HepG2 (cell line): ENCODE measurements around the gene RBM6. TPM values are rescaled to one million over a fixed set of nuclear protein-coding genes. Genes with fewer than 3 reads are reported as not detected.

Source experiments
- ATF2 ChIP-seq: sonication (generic); formaldehyde crosslinking; IDR thresholded peaks from 2 replicates; pipeline ENCODE4 v1.4.0; 2020; ENCODE audit warnings: missing genetic modification reagents
- ATM ChIP-seq: fragments of 450-650 bp; IDR thresholded peaks from 2 replicates; pipeline ENCODE4 v1.7.1; 2017; ENCODE audit warnings: mild to moderate bottlenecking, borderline replicate concordance
- ATRX ChIP-seq: sonication (generic); formaldehyde crosslinking; IDR thresholded peaks from 2 replicates; pipeline ENCODE4 v1.4.0; 2020; ENCODE audit warnings: missing genetic modification reagents, borderline replicate concordance
- CHCHD3 ChIP-seq: sonication (generic); formaldehyde crosslinking; IDR thresholded peaks from 2 replicates; pipeline ENCODE4 v1.8.0; 2022; ENCODE audit warnings: mild to moderate bottlenecking, missing genetic modification reagents, moderate library complexity
- FOXM1 ChIP-seq: sonication (generic); formaldehyde crosslinking; IDR thresholded peaks from 2 replicates; pipeline ENCODE4 v1.5.0; 2020; ENCODE audit warnings: missing genetic modification reagents
- KDM4B ChIP-seq: sonication (generic); formaldehyde crosslinking; IDR thresholded peaks from 2 replicates; pipeline ENCODE4 v1.4.0; 2020; ENCODE audit warnings: missing genetic modification reagents
- KIAA2018 ChIP-seq: sonication (generic); formaldehyde crosslinking; IDR thresholded peaks from 2 replicates; pipeline ENCODE4 v1.5.0; 2020; ENCODE audit warnings: mild to moderate bottlenecking, missing genetic modification reagents, borderline replicate concordance
- MAFF ChIP-seq: IDR thresholded peaks from 2 replicates; pipeline ENCODE4 v1.6.1; 2011; ENCODE audit warnings: low read depth, low read length, improper control_type of control experiment
- RFX1 ChIP-seq: fragments of 450-650 bp; IDR thresholded peaks from 2 replicates; pipeline ENCODE4 v1.6.1; 2017
- SMC3 ChIP-seq: IDR thresholded peaks from 2 replicates; pipeline ENCODE4 v1.6.1; 2011; ENCODE audit warnings: low read length, improper control_type of control experiment
- SNAI1 ChIP-seq: sonication (generic); formaldehyde crosslinking; IDR thresholded peaks from 2 replicates; pipeline ENCODE4 v1.5.0; 2020; ENCODE audit warnings: mild to moderate bottlenecking, missing genetic modification reagents, borderline replicate concordance
- SP1 ChIP-seq, 2 experiments: fragments of 450-650 bp in 1 of 2; sonication (generic) in 1 of 2; formaldehyde crosslinking in 1 of 2; IDR thresholded peaks; 2 replicates each; pipeline versions ENCODE4 v1.4.0 to v1.6.1; 2016 to 2020; ENCODE audit warnings: missing genetic modification reagents in 1 of 2
- ZC3H13 ChIP-seq: sonication (generic); formaldehyde crosslinking; IDR thresholded peaks from 2 replicates; pipeline ENCODE4 v1.8.1; 2023; ENCODE audit warnings: mild to moderate bottlenecking, missing genetic modification reagents, moderate library complexity
- ZFP36L1 ChIP-seq: sonication (generic); formaldehyde crosslinking; IDR thresholded peaks from 2 replicates; pipeline ENCODE4 v1.8.0; 2022; ENCODE audit warnings: mild to moderate bottlenecking, missing genetic modification reagents, moderate library complexity
- ZNF20 ChIP-seq: sonication (generic); formaldehyde crosslinking; IDR thresholded peaks from 2 replicates; pipeline ENCODE4 v1.4.0; 2020; ENCODE audit warnings: mild to moderate bottlenecking, moderate library complexity, missing genetic modification reagents
- ZNF317 ChIP-seq: sonication (generic); formaldehyde crosslinking; IDR thresholded peaks from 2 replicates; pipeline ENCODE4 v1.5.0; 2020; ENCODE audit warnings: mild to moderate bottlenecking, missing genetic modification reagents
- ZNF776 ChIP-seq: sonication (generic); formaldehyde crosslinking; IDR thresholded peaks from 2 replicates; pipeline ENCODE4 v1.4.0; 2020; ENCODE audit warnings: mild to moderate bottlenecking, missing genetic modification reagents
- ZNF782 ChIP-seq: sonication (generic); formaldehyde crosslinking; IDR thresholded peaks from 2 replicates; pipeline ENCODE4 v1.4.0; 2020; ENCODE audit warnings: missing genetic modification reagents, mild to moderate bottlenecking, borderline replicate concordance
- ZNF878 ChIP-seq: sonication (generic); formaldehyde crosslinking; IDR thresholded peaks from 2 replicates; pipeline ENCODE4 v1.8.1; 2023; ENCODE audit warnings: mild to moderate bottlenecking, missing genetic modification reagents, moderate library complexity
- polyA plus RNA-seq, 8 experiments: library from polyadenylated mRNA; depleted of rRNA in 3 of 8; stranded (reverse) in 7 of 8; unstranded in 1 of 8; fragments of >200 nt; fragmentation: Illumina TruSeq in 4 of 8; extraction: Trizol in 4 of 8; gene quantifications; 2 replicates each; pipeline versions ENCODE4 v1.2.1 to v1.2.3, GENCODE V29; 2011 to 2016; ENCODE audit warnings: low read depth in 4 of 8, missing spikeins in 1 of 8, mixed read lengths in 1 of 8; ENCODE audit not compliant: insufficient read depth in 1 of 8
- total RNA-seq, 5 experiments: library from RNA; depleted of rRNA; stranded (reverse); fragments of >200 nt; fragmentation: Illumina TruSeq; extraction: Trizol; gene quantifications; 2 replicates each; pipeline ENCODE4 v1.2.3, GENCODE V29; 2016; ENCODE audit warnings: low read depth in 1 of 5
- TF ChIP-seq, protein P1 (sequence below): IDR thresholded peaks from 2 replicates; pipeline ENCODE4 v1.6.1; 2016; ENCODE audit warnings: missing compliant biosample characterization, missing genetic modification reagents, borderline replicate concordance

RBM6 gene
- total and polyA plus RNA-seq, 2 of the 13 experiments (the other 11 are each of a cell fraction or from before 2014, with no cell fraction given) = 72.7 to 86.1 TPM

GRCh38 chr3:49939858-49940666 is at the start of gene RBM6 (continued):
- TF ChIP-seq FOXM1 (CRISPR knock-in tag) = no peak
- no peak for TF ChIP-seq SP1 (IDR thresholded peaks at IDR 0.05)
- TF ChIP-seq SP1 (CRISPR knock-in tag; IDR thresholded peaks at IDR 0.05) = peak; percentile 91
- TF ChIP-seq ATM = no peak
- no peak for TF ChIP-seq ATRX (CRISPR knock-in tag)
- TF ChIP-seq ZNF878 = no peak
- TF ChIP-seq SNAI1 = peak; percentile 94
- peak; percentile 77 for TF ChIP-seq ZNF317 (CRISPR knock-in tag)
- peak; percentile 71; the same call in 1 of the 2 replicates for TF ChIP-seq ZFP36L1
- no peak for TF ChIP-seq ZNF782
- TF ChIP-seq MAFF = no peak
- no peak; the same call in 1 of the 2 replicates for TF ChIP-seq KDM4B (CRISPR knock-in tag)
- peak; percentile 88; the same call in 1 of the 2 replicates for TF ChIP-seq KIAA2018
- TF ChIP-seq, protein P1, sequence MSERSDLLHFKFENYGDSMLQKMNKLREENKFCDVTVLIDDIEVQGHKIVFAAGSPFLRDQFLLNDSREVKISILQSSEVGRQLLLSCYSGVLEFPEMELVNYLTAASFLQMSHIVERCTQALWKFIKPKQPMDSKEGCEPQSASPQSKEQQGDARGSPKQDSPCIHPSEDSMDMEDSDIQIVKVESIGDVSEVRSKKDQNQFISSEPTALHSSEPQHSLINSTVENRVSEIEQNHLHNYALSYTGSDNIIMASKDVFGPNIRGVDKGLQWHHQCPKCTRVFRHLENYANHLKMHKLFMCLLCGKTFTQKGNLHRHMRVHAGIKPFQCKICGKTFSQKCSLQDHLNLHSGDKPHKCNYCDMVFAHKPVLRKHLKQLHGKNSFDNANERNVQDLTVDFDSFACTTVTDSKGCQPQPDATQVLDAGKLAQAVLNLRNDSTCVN (CRISPR knock-in tag) = peak; percentile 67; the same call in 1 of the 2 replicates
- peak; percentile 90 for TF ChIP-seq ZNF776
- 0 out of 2 replicates have a peak, but pooled peaks have one; percentile 48 for TF ChIP-seq ZNF20
- peak; percentile 78 for TF ChIP-seq ATF2
- no peak for TF ChIP-seq SMC3
- TF ChIP-seq ZC3H13 (CRISPR knock-in tag) = peak; percentile 80
- TF ChIP-seq RFX1 = no peak
- TF ChIP-seq CHCHD3 (CRISPR knock-in tag) = no peak; the same call in 1 of the 2 replicates
